Measurements from ENCODE around the gene OXER1. TPM values are rescaled to one million over a fixed set of nuclear protein-coding genes. Genes with fewer than 3 reads are reported as not detected.

Gene OXER1
- total RNA-seq, 1 donor from 2014 or later = 4.6 TPM

- no peak for TF ChIP-seq CTCF (IDR thresholded peaks at IDR 0.05; ENCODE audit: unreplicated experiment)
- H3K27ac Mint-ChIP-seq = no peak overlapping the region
- peaks cover 4% of the 10 kb centered on the region for H3K4me1 Mint-ChIP-seq (ENCODE audit: low read depth)
- no peaks in the 10 kb centered on the region for H3K27me3 Mint-ChIP-seq
- no peak overlapping the region for H3K4me3 Mint-ChIP-seq (ENCODE audit: low read depth)
- DNase-seq (ENCODE audit: low spot score, unreplicated experiment) = no peak
- H3K9me3 Mint-ChIP-seq (ENCODE audit: low read depth) = no peaks in the 10 kb centered on the region
- H3K36me3 Mint-ChIP-seq (ENCODE audit: insufficient read depth) = peaks cover 5% of the 10 kb centered on the region
Measured at GRCh38 chr2:42754021-42754775, 9.7 kb downstream of the OXER1 start.

GRCh38 chr2:42752816-42753813 is 10.8 kb downstream of the OXER1 start:
- Mint-ChIP-seq H3K27ac (no peak overlapping the region), H3K4me3 (ENCODE audit: low read depth) (no peak overlapping the region), H3K27me3 (no peaks in the 10 kb centered on the region), H3K9me3 (ENCODE audit: low read depth) (no peaks in the 10 kb centered on the region), H3K4me1 (ENCODE audit: low read depth) (peaks cover 4% of the 10 kb centered on the region), H3K36me3 (ENCODE audit: insufficient read depth) (peaks cover 5% of the 10 kb centered on the region)
- no peak for TF ChIP-seq CTCF (IDR thresholded peaks at IDR 0.05; ENCODE audit: unreplicated experiment)
- DNase-seq (ENCODE audit: low spot score, unreplicated experiment) = no peak

GRCh38 chr2:42752314-42752713 is 11.6 kb downstream of the OXER1 start:
- Mint-ChIP-seq H3K4me3 (ENCODE audit: low read depth) (no peak overlapping the region), H3K36me3 (ENCODE audit: insufficient read depth) (peaks cover 5% of the 10 kb centered on the region), H3K4me1 (ENCODE audit: low read depth) (peaks cover 4% of the 10 kb centered on the region), H3K27me3 (no peaks in the 10 kb centered on the region), H3K27ac (no peak overlapping the region), H3K9me3 (ENCODE audit: low read depth) (no peaks in the 10 kb centered on the region)
- no peak for DNase-seq (ENCODE audit: low spot score, unreplicated experiment)
- no peak for TF ChIP-seq CTCF (IDR thresholded peaks at IDR 0.05; ENCODE audit: unreplicated experiment)

- no peaks in the 10 kb centered on the region for H3K9me3 Mint-ChIP-seq (ENCODE audit: low read depth)
- peaks cover 3% of the 10 kb centered on the region for H3K4me1 Mint-ChIP-seq (ENCODE audit: low read depth)
- DNase-seq (ENCODE audit: low spot score, unreplicated experiment) = no peak
- peaks cover 6% of the 10 kb centered on the region for H3K36me3 Mint-ChIP-seq (ENCODE audit: insufficient read depth)
- no peak overlapping the region for H3K4me3 Mint-ChIP-seq (ENCODE audit: low read depth)
- no peaks in the 10 kb centered on the region for H3K27me3 Mint-ChIP-seq
- no peak overlapping the region for H3K27ac Mint-ChIP-seq
- TF ChIP-seq CTCF (IDR thresholded peaks at IDR 0.05; ENCODE audit: unreplicated experiment) = no peak
Measured at GRCh38 chr2:42748840-42749239, 15.1 kb downstream of the OXER1 start.

GRCh38 chr2:42747422-42747821 is 16.5 kb downstream of the OXER1 start:
- TF ChIP-seq CTCF (IDR thresholded peaks at IDR 0.05; ENCODE audit: unreplicated experiment) = no peak
- Mint-ChIP-seq H3K4me3 (ENCODE audit: low read depth) (no peak overlapping the region), H3K27ac (no peak overlapping the region), H3K4me1 (ENCODE audit: low read depth) (no peaks in the 10 kb centered on the region), H3K9me3 (ENCODE audit: low read depth) (no peaks in the 10 kb centered on the region), H3K36me3 (ENCODE audit: insufficient read depth) (peaks cover 2% of the 10 kb centered on the region), H3K27me3 (no peaks in the 10 kb centered on the region)
- DNase-seq (ENCODE audit: low spot score, unreplicated experiment) = no peak

Measured in progenitor cell of endocrine pancreas (in vitro differentiated cells).